ENCODE data around the gene IQGAP2.
"Not testable (repeated sequence)": the region's sequence is repeated elsewhere in the genome, so short reads cannot be mapped to it uniquely, and the experiment has no call there.

IQGAP2 gene, protein sequence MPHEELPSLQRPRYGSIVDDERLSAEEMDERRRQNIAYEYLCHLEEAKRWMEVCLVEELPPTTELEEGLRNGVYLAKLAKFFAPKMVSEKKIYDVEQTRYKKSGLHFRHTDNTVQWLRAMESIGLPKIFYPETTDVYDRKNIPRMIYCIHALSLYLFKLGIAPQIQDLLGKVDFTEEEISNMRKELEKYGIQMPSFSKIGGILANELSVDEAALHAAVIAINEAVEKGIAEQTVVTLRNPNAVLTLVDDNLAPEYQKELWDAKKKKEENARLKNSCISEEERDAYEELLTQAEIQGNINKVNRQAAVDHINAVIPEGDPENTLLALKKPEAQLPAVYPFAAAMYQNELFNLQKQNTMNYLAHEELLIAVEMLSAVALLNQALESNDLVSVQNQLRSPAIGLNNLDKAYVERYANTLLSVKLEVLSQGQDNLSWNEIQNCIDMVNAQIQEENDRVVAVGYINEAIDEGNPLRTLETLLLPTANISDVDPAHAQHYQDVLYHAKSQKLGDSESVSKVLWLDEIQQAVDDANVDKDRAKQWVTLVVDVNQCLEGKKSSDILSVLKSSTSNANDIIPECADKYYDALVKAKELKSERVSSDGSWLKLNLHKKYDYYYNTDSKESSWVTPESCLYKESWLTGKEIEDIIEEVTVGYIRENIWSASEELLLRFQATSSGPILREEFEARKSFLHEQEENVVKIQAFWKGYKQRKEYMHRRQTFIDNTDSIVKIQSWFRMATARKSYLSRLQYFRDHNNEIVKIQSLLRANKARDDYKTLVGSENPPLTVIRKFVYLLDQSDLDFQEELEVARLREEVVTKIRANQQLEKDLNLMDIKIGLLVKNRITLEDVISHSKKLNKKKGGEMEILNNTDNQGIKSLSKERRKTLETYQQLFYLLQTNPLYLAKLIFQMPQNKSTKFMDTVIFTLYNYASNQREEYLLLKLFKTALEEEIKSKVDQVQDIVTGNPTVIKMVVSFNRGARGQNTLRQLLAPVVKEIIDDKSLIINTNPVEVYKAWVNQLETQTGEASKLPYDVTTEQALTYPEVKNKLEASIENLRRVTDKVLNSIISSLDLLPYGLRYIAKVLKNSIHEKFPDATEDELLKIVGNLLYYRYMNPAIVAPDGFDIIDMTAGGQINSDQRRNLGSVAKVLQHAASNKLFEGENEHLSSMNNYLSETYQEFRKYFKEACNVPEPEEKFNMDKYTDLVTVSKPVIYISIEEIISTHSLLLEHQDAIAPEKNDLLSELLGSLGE (N-terminal part only)

DNA sequence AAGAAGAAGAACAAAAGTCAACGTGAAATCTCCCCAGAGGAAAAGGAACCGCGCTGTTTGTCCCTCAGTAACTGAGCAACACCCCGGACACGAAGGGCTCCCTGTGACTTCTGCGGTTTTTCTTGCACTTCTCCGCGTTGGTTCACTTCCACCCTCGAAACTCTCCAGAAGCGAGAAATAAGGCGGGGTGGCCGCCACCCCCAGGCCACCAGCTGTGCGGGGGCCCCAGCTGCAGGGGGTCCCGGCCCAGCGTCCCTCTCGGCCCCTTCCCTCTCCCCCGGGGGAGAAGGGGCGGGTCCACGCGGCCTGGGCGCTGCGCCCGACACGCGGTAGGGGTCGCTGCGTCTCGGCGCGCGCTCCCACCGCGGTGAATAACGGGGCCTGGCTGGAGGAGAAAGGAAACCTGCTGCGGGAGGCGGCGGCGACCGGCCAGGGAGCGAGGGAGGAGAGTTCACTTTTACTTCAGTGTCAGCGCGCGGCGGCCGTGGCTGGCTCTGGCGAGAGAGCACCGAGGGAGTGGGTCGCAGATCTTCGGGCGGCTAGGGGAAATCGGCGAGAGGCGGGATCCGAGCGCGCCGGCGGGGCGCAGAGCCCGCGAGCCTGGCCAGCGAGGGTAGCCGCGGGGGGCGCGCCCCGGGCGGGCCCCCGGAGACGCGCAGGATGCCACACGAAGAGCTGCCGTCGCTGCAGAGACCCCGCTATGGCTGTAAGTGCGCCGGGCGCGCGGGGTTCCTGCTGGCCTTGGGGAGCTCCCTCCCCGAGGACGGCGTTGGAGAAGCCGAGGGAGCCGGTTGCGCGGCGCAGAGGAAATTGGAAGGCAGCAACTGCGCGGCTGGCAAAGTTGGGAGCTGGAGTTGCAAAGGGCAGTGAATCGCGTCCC, at the start of gene IQGAP2:
Gene IQGAP2 (plus strand): TSS at position 400 of the 880 bp plus-strand sequence. CDS start 261 bp downstream, at position 661.
- DNase-seq (ENCODE audit: low read depth in 2 of 2) = peak; percentile 60 to 75

DNA sequence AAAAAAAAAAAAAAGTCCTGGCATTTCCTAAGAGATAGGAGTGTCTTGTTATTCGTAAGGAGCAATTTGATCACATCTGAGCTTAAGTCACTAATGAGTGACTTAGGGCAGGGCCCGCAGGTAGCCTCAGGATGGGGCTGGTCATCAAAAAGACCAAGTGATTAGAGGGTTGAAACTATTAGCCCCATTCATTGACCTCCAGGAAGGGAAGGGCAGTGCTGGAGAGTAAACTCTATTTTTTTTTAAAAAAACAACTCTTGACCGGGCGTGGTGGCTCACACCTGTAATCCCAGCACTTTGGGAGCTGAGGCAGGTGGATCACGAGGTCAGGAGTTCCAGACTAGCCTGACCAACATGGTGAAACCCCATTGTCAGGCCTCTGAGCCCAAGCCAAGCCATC, 46.2 kb upstream of the IQGAP2 start:
- DNase-seq (ENCODE audit: low read depth in 2 of 2) = no peak

DNA sequence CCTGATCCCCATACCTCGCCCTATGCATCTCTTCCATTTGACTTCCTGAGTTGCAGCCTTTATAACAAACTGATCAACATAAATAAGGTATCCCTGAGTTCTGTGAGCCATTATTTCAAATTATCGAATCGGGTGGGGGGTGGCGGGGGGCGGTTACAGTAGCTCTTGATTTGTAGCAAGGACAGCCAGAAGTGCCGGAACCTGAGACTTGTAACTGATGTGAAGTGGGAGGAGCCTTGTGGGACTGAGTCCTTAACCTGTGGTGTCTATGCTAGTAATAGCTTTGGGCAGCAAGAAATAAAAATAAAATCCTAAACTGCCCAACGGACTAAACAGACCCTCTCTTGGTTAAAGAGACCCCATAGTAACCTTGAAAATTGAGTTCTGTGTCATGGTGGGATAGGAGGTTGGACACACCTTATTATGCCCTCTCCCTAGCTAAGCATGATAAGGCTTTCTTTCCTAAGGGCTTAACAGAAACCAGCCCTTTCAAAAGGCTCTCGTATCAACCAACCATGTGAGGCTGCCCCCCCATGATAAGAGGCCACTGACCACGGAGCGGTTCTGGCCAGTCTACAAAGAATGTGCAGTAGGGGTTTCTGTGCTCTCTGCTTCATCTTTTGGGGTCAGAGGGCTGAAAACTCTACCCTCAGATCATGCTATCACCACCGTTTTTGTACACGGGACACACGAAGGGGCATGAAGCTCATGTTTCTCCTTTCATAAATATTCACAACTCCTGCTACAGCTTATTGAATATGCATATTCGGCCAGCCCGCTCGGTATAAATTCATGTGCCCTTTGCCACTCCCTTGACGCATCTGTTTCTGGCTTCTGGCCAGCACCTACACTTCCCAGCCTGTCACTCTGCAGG, 39.5 kb upstream of the IQGAP2 start:
- DNase-seq (ENCODE audit: low read depth in 2 of 2) = no peak

DNA sequence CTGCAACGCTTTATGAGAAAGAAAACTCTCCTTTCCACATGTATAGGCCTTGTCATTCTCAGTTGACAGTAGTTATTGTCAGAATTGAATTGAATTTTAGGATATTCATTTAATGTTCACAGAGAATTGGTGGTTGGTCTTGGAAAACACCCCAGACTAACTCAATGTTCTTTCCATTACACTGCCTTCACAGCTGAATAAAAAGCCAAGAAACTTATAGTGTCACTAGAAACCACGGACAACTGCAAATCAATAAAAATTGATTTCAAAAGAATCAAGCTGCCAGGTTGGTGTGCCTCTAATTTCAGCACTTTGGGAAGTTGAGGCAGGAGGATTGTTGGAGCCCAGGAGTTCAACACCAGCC, 38.9 kb upstream of the IQGAP2 start:
- no peak for DNase-seq (ENCODE audit: low read depth in 2 of 2)

DNA sequence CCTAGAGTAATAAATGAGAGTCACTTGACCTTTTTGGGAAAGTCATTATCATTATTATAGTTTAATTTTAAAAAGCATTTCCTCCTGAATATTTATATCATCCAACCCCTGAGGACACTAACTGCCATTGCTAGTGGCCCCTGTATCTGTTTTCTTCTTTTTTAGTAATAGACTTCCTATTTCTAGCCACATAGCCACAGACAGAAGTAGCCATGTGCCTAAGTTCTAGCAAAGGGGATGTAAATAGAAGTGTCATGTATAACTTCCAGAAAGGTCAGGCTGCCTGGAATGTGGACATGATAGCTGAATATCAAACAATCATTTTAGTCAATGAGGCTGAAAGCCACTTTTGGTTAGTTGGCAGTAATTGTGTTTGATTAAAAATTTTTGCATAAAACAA, 37.5 kb upstream of the IQGAP2 start:
- no peak for DNase-seq (ENCODE audit: low read depth in 2 of 2)

DNA sequence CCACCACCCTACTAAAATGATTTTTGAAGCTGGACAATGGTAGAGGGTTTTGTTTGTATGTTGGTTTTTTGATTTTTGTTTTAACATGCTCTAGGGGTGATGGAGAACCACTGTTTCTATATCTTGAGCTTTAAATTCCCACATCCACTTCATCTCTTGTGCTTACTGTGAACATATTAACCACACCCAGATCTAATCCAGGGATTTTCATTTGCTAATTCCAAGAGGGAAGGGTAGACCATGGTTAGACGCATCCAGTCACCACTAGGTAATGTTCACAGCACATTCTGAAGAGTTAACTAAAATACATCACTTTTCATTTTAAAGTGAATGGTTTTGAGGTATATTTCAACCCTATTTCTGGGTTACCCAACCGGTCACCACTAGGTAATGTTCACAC, 36.5 kb upstream of the IQGAP2 start:
- no peak for DNase-seq (ENCODE audit: low read depth in 2 of 2)

DNA sequence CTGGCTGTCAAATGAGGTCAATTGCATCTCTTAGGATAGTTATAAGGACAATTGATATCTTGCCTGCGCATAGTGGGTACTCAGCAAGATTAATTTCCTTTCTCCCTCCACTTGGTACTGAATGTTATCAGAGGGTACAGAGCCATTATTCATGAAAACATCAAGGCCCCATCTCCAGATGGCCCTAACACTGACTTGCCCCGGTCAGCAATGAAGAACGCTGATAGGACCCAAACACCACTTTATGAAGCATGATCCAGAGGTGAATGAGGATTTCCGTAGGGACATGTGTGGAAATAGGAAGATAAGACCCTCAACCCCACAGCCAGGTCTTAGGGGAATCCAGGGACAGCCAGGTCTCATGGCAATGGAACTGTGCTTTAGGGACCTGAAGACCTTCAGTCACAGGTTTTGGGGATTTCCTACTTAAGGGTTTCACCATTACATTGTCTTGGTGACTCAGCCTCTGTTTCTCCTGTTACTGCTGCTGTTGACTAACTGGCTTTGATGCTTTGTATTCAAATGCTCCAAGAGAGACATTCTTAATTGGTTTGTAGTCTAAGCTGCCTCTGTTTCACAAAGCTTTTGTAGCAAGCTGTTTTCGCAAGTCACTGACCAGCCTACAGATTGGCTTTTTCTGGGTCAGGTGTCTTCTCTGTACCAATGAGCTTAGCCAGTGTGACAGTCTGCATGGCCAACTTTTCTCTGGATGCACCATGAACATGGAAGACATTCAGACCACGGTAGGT, 35.3 kb upstream of the IQGAP2 start:
- DNase-seq (ENCODE audit: low read depth in 2 of 2) = no peak

DNA sequence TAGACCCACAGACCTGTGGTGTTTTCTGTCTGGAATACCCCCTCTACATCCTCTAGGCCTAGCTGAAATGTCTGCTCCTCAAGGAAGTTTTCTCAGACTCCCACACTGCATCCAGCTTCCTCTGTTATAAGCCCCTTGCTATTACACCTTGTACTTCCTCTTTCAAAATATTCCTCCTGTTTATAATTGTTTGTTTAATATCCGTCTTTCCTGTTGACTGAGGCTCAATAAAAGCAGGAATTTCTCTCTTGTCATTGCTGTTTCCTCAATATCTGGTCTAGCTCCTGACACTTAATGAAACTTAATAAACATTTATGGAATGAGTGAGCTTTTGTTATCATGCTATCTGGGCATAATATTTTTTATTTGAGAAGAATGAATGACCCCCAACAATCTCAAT, 34.1 kb upstream of the IQGAP2 start:
- no peak for DNase-seq (ENCODE audit: low read depth in 2 of 2)

DNA sequence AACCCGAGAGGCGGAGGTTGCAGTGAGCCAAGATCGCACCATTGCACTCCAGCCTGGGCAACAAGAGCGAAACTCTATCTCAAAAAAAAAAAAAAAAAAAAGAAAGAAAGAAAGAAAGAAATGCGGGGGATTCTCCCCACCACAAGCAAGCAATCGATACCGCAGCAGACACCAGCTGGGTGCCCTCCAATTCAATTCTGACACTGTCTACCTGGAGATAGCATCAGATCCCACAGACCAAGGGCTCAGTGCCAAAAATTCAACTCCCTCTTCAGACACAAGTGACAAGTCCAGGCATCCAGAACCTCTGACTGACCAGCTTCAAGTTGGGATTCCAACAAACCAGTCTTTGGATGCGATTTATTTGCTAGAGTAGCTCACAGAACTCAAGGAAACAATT, 33.4 kb upstream of the IQGAP2 start:
- not testable (repeated sequence) for DNase-seq (ENCODE audit: low read depth in 2 of 2)

DNA sequence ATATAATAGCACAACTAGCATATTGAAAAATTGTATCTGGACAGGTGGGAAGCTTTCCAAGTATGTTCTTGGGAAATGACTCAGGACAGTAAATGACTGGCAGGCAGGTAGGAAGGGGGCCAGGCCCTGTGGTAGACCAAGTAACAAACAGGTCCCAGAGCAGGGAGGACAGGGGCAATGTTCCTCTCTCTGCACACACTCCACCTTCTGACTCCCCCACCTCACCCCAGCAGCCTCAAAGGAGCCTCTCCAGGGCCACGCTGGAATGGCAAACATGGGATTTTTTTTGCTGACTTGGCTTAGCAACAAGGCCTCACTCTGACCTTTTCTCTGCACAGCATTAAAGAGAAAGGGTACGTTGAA, 31.1 kb upstream of the IQGAP2 start:
- DNase-seq (ENCODE audit: low read depth in 2 of 2) = no peak

DNA sequence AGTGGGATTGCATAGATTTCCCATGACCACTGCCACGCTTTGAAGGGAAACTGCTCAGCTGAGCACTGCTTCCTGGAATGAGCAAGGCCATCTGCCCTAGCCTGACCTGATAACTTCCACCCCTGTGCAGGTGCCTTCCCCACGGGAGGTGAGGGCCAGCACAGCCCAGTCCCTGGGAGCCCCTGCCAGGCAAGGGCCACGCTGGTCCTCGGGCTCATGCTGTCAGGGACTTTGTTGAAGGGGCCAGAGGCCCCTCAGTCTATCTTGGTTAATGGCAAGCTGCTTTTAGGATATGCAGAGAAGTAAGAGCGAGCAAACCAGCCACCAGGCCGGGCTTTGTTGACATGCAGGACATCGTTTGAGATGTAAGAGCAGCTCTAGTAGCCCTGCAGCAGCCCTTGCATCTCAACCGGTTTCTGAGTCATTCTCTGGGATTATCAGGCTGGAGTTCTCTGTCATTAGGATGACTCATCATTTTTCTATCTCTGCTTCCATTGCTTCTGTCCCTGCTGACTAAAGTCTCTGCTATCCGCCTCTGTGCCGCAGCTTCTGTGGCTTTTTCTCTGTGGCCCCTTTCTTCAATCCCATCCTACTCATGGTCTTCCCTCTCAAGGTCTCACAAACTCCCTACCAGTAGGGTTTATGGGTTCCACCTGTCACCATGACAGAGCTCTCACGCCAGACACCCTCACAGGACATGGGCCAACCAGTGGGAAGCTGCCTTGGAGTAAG, 30.6 kb upstream of the IQGAP2 start:
- DNase-seq (ENCODE audit: low read depth in 2 of 2) = no peak

DNA sequence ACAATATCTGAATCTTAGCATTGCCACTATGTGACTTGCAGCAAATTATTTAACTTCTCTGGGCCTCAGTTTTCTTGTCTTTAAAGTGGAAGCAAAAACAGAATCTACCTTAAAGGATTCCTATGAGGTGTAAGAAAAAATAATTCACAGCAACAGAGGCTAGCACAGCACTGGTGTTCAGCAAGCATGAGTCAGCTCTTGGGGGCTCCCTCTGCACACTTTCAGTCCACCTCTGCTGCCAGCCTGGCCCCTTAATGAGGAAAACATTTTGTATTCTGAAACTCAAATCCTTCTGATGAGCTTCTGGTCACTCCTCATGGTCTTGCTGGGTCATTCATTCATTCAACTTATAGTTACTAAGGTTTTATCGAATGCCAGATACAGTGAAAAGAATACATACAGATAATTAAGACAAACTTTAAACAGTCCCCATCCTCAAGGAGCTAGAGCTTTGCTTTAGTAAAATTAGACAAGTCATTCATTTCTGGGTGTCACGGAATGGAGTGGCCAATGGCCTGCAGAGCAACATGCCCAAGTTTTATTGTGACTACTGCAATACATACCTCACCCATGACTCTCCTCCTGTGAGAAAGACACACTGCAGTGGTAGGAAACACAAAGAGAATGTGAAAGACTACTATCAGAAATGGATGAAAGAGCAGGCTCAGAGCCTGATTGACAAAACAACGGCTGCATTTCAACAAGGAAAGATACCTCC, 26.8 kb upstream of the IQGAP2 start:
- no peak for DNase-seq (ENCODE audit: low read depth in 2 of 2)

DNA sequence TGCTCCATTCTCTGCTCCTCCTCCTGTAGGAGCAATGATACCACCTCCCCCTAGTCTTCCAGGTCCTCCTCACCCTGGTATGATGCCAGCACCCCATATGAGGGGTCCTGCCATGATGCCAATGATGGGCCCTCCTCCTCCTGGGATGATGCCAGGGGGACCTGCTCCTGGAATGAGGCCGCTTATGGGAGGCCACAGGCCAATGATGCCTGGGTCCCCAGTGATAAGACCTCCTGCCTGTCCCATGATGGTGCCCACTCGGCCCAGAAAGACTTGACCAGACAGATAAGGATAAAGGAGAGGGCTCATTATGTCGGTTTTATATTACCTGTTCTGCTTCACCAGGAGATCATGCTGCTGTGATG, 26.2 kb upstream of the IQGAP2 start:
- DNase-seq (ENCODE audit: low read depth in 2 of 2) = no peak

DNA sequence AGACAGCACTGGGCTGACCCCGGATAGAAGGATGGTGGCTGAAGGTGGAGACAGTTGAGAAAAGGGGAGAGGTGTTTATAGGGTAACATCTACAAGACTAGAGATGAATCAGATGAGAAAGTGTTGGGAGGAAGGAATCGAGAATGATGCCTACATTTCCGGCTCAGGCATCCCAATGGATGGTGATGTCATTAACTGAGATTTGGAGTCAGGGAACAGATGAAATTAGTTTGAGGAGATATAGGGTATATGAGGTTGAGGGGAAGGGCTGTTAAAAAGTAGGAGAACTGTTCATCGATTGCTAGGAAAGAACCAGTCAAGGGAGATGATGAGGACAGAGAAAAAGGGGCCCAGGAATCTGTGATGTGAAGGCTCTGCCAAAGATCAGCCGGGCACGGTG, 24.7 kb upstream of the IQGAP2 start:
- DNase-seq (ENCODE audit: low read depth in 2 of 2) = no peak

DNA sequence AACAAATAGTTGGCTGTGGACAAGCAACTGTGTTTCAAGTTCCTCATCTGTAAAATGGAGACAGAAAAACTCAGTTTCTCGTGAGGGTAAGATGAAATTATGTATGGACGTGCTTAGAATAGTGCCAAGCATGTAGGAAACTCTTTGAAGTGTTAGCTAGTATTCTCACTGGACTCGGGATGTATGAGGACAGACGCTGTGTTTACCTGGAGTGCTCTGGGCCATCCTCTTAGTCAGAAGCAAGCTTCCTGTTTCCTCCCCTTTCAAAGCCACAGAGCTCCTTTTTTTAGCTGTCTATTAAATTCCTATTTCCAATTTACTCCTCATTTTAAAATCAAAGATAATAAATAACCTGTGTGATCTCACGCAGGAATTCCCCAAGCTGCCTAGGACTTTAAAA, 23.8 kb upstream of the IQGAP2 start:
- no peak for DNase-seq (ENCODE audit: low read depth in 2 of 2)

DNA sequence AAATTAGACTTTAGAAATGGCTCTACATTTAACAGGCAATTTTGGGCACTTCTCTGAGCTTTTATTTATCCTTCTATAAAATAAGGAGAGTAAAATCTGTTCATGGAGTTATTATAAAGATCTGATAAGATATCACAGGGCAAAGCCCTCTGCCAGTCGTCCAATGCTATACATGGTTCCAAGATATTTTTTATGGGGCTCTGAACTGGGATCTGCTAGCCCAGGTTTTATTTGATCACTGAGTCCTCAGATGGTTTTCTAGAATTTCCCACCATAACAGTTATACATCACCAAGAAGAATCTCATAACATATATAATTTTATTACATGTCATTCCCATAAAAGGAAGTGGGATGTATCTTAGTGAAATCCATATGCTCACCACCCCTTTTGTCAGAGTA, 23.2 kb upstream of the IQGAP2 start:
- no peak for DNase-seq (ENCODE audit: low read depth in 2 of 2)

DNA sequence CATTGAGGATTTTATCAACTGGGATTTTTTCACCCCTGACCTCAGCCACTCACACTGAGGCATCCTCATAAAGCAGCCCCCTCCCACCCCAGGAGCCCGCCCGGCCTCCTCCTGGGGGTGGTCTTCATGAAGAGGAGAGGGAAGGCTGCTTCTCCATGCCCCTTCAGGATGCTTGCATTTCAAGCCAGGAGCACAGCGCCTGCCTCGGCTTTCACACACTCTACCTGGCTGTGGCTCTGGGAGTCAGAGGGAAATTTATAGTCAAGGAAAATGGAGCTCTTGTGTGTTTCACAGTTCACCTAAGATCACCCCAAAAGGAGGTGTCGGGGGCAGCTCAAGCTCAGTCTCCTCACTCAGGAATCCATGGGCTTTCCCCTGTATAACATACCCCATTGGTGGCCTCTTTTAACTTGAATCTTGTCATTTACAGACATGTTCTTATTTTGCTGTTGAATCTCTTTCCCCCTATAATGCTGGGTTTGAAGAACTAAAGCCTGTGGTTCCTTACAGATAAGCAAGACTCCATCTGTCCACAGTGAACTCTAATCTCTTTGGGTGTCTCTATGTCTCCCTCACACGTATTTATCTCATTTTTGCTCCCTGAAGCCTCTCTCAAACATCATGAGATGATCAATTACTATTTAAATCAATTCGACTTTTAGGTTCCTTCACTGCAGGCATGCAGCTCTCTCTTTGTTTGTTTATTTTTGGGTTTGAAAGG, 22.6 kb upstream of the IQGAP2 start:
- no peak for DNase-seq (ENCODE audit: low read depth in 2 of 2)

Measured in stimulated activated CD8-positive, alpha-beta memory T cell treated with anti-CD3 and anti-CD28 coated beads, Interleukin-7, amount 100 ng/mL, for 4 hours (primary cell).